HG02981 (cell line): ENCODE data around the gene RAD54L.
"Not testable (repeated sequence)": the region's sequence is repeated elsewhere in the genome, so short reads cannot be mapped to it uniquely, and the experiment has no call there.

Source experiments
- ATAC-seq: cut with Tn5 transposase; IDR thresholded peaks from one replicate; pipeline ENCODE4 v1.9.1; 2021; ENCODE audit warnings: mild to moderate bottlenecking, moderate library complexity; ENCODE audit not compliant: unreplicated experiment

Gene RAD54L

GRCh38 chr1:46317323-46317722 is 69.8 kb downstream of the RAD54L start:
- no peak for ATAC-seq

- not testable (repeated sequence) for ATAC-seq
Measured at GRCh38 chr1:46319301-46319700, 71.7 kb downstream of the RAD54L start.

GRCh38 chr1:46319960-46320914 is 72.7 kb downstream of the RAD54L start:
- ATAC-seq: not testable (repeated sequence)

GRCh38 chr1:46322191-46322590 is 74.6 kb downstream of the RAD54L start:
- ATAC-seq: not testable (repeated sequence)

GRCh38 chr1:46325285-46326076 is 77.9 kb downstream of the RAD54L start:
- not testable (repeated sequence) for ATAC-seq
